ENCODE data around the gene ZNG1F. TPM values are rescaled to one million over a fixed set of nuclear protein-coding genes. Genes with fewer than 3 reads are reported as not detected.

Gene ZNG1F
- total RNA-seq (2022; extraction: Qiagen RNA extraction), result 11.3 to 38.2 TPM (median 20.8 TPM) in 5 replicates

GRCh38 chr9:41189217-41189616, at the start of gene ZNG1F:
TSS of gene ZNG1F (minus strand) at chr9:41189317. CDS start at chr9:41189258, 59 bp downstream.

GRCh38 chr9:41128581-41128980, 60.5 kb downstream of the ZNG1F start, which contains the start of gene FOXD4L6:
TSS of gene FOXD4L6 (minus strand) at chr9:41128681. CDS start at chr9:41128383, 298 bp downstream.

Other genes with a start within 250 kb of the ZNG1F start
- gene FOXD4L6, start 60.6 kb downstream of the ZNG1F start, total RNA-seq (2022; extraction: Qiagen RNA extraction), result 0.06 TPM in 1 of 5 replicates, not detected in the others

All from A549 treated with CORT108297 at 1 μM for 4 hours (cell line).